ENCODE results near the gene MYLK.
"Not testable (repeated sequence)": the region's sequence is repeated elsewhere in the genome, so short reads cannot be mapped to it uniquely, and the experiment has no call there.

MYLK gene

GRCh38 chr3:123635717-123636116 lies 248.4 kb downstream of the MYLK start:
- no peak for DNase-seq

- no peak for DNase-seq
Measured at GRCh38 chr3:123635217-123635616, 248.9 kb downstream of the MYLK start.

- DNase-seq: no peak
Measured at GRCh38 chr3:123634149-123635051, 249.7 kb downstream of the MYLK start.

GRCh38 chr3:123633530-123633929 lies 250.6 kb downstream of the MYLK start:
- no peak for DNase-seq

GRCh38 chr3:123632161-123632655 lies 251.9 kb downstream of the MYLK start:
- no peak for DNase-seq

- DNase-seq: no peak
Measured at GRCh38 chr3:123629747-123630047, 254.4 kb downstream of the MYLK start.

GRCh38 chr3:123628996-123629746 lies 255.0 kb downstream of the MYLK start:
- DNase-seq: no peak

- DNase-seq: no peak
Measured at GRCh38 chr3:123627673-123628670, 256.2 kb downstream of the MYLK start.

- no peak for DNase-seq
Measured at GRCh38 chr3:123626881-123627280, 257.3 kb downstream of the MYLK start.

GRCh38 chr3:123624302-123624701 lies 259.8 kb downstream of the MYLK start:
- DNase-seq: no peak

GRCh38 chr3:123623346-123623880 lies 260.7 kb downstream of the MYLK start:
- no peak for DNase-seq

GRCh38 chr3:123622766-123623165 lies 261.4 kb downstream of the MYLK start:
- DNase-seq: no peak

- DNase-seq: no peak
Measured at GRCh38 chr3:123621850-123622189, 262.3 kb downstream of the MYLK start.

GRCh38 chr3:123621186-123621849 lies 262.8 kb downstream of the MYLK start:
- peak; percentile 25 for DNase-seq

- DNase-seq: no peak
Measured at GRCh38 chr3:123620343-123620742, 263.8 kb downstream of the MYLK start.

GRCh38 chr3:123618768-123619484 lies 265.2 kb downstream of the MYLK start:
- peak; percentile 38 for DNase-seq

- no peak for DNase-seq
Measured at GRCh38 chr3:123618076-123618708, 265.9 kb downstream of the MYLK start.

GRCh38 chr3:123616593-123616992 lies 267.5 kb downstream of the MYLK start:
- DNase-seq: no peak

GRCh38 chr3:123613543-123613942 lies 270.6 kb downstream of the MYLK start:
- no peak for DNase-seq

- DNase-seq: not testable (repeated sequence)
Measured at GRCh38 chr3:123611674-123612073, 272.5 kb downstream of the MYLK start.

GRCh38 chr3:123611082-123611481 lies 273.1 kb downstream of the MYLK start:
- DNase-seq: no peak
